ENCODE data around the gene TCP11L1. TPM values are rescaled to one million over a fixed set of nuclear protein-coding genes. Genes with fewer than 3 reads are reported as not detected.

The TCP11L1 gene
- total and polyA plus RNA-seq, 2 experiments from 2014 or later = 23.4 to 39.8 TPM

- Histone ChIP-seq H2AFZ (no peak overlapping the region), H3K79me2 (ENCODE audit: insufficient read depth) (no peaks in the 10 kb centered on the region), H3K36me3 (ENCODE audit: low read depth) (no peaks in the 10 kb centered on the region), H3K4me3 (no peak overlapping the region), H3K9me2 (ENCODE audit: insufficient read depth) (no peaks in the 10 kb centered on the region), H3F3A (ENCODE audit: insufficient read depth) (0 out of 2 replicates have a peak, but pooled peaks cover 2% of the 10 kb centered on the region), H4K20me1 (ENCODE audit: insufficient read depth) (no peaks in the 10 kb centered on the region), H3K9ac (no peak overlapping the region), H3K4me2 (ENCODE audit: unreplicated experiment) (no peak overlapping the region), H3K9me3 (ENCODE audit: low read depth) (no peaks in the 10 kb centered on the region), H3K4me1 (ENCODE audit: insufficient read depth) (peaks cover 6% of the 10 kb centered on the region), H3K27me3 (replicated peaks; ENCODE audit: insufficient read depth) (no peaks in the 10 kb centered on the region), H3K27ac (no peak overlapping the region)
- DNase-seq = no peak
- in situ Hi-C loops (cut with MboI) = no loop called here
- no peak for TF ChIP-seq EZH2 (IDR thresholded peaks at IDR 0.05; ENCODE audit: insufficient read depth, poor library complexity, severe bottlenecking)
- no peak for TF ChIP-seq EZH2phosphoT487 (IDR thresholded peaks at IDR 0.05; ENCODE audit: insufficient read depth, low read depth)
Observed at GRCh38 chr11:33006010-33006409, 33.4 kb upstream of the TCP11L1 start.

- Histone ChIP-seq H3F3A (ENCODE audit: insufficient read depth) (peaks cover 26% of the 10 kb centered on the region), H3K9me3 (ENCODE audit: low read depth) (no peaks in the 10 kb centered on the region), H3K36me3 (ENCODE audit: low read depth) (no peaks in the 10 kb centered on the region), H3K79me2 (ENCODE audit: insufficient read depth) (peaks cover 22% of the 10 kb centered on the region), H3K4me2 (ENCODE audit: unreplicated experiment) (no peak overlapping the region), H4K20me1 (ENCODE audit: insufficient read depth) (no peaks in the 10 kb centered on the region), H3K27me3 (replicated peaks; ENCODE audit: insufficient read depth) (no peaks in the 10 kb centered on the region), H3K4me1 (ENCODE audit: insufficient read depth) (peaks cover 27% of the 10 kb centered on the region), H3K9ac (no peak overlapping the region), H3K27ac (no peak overlapping the region), H3K9me2 (ENCODE audit: insufficient read depth) (no peaks in the 10 kb centered on the region), H2AFZ (no peak overlapping the region), H3K4me3 (no peak overlapping the region)
- DNase-seq = peak; percentile 13
- no peak for TF ChIP-seq EZH2 (IDR thresholded peaks at IDR 0.05; ENCODE audit: insufficient read depth, poor library complexity, severe bottlenecking)
- TF ChIP-seq EZH2phosphoT487 (IDR thresholded peaks at IDR 0.05; ENCODE audit: insufficient read depth, low read depth) = no peak
- in situ Hi-C loops (cut with MboI) = no loop called here
- WGBS, 2 experiments (ENCODE audit: low coverage in 1 of 2, low lambda C conversion rate in 2 of 2, missing lambda C conversion rate in 2 of 2) = 45 to 65% methylated on average over 1 of the region's 1 CpG
Observed at GRCh38 chr11:33013755-33014154, 25.6 kb upstream of the TCP11L1 start.

- Histone ChIP-seq H3K4me1 (ENCODE audit: insufficient read depth) (peaks cover 26% of the 10 kb centered on the region), H4K20me1 (ENCODE audit: insufficient read depth) (no peaks in the 10 kb centered on the region), H3K9me3 (ENCODE audit: low read depth) (no peaks in the 10 kb centered on the region), H3K4me2 (ENCODE audit: unreplicated experiment) (peak within 1 kb of the TSS; percentile 90), H2AFZ (peak within 1 kb of the TSS; percentile 93), H3F3A (ENCODE audit: insufficient read depth) (peaks cover 25% of the 10 kb centered on the region), H3K79me2 (ENCODE audit: insufficient read depth) (peaks cover 44% of the 10 kb centered on the region), H3K27me3 (replicated peaks; ENCODE audit: insufficient read depth) (no peaks in the 10 kb centered on the region), H3K36me3 (ENCODE audit: low read depth) (no peaks in the 10 kb centered on the region), H3K9ac (peak within 1 kb of the TSS; percentile 71), H3K4me3 (peak within 1 kb of the TSS; percentile 89), H3K27ac (peak within 1 kb of the TSS; percentile 51), H3K9me2 (ENCODE audit: insufficient read depth) (no peaks in the 10 kb centered on the region)
- DNase-seq = peak; percentile 96
- WGBS, 2 experiments (ENCODE audit: low coverage in 1 of 2, low lambda C conversion rate in 2 of 2, missing lambda C conversion rate in 2 of 2) = 1 to 2% methylated on average over 72 to 73 of the region's 89 CpGs
- in situ Hi-C loops (cut with MboI) = no loop called here
- TF ChIP-seq EZH2 (IDR thresholded peaks at IDR 0.05; ENCODE audit: insufficient read depth, poor library complexity, severe bottlenecking) (no peak), EZH2phosphoT487 (IDR thresholded peaks at IDR 0.05; ENCODE audit: insufficient read depth, low read depth) (no peak)
Observed at GRCh38 chr11:33015621-33016551, 23.5 kb upstream of the TCP11L1 start, which contains the start of gene DEPDC7. DEPDC7 (plus strand) TSS chr11:33015878; CDS start chr11:33015956, 78 bp downstream.

- Histone ChIP-seq H3K4me3 (peak overlapping the region; percentile 89), H3K9ac (peak overlapping the region; percentile 71), H3K36me3 (ENCODE audit: low read depth) (no peaks in the 10 kb centered on the region), H3K4me2 (ENCODE audit: unreplicated experiment) (peak overlapping the region; percentile 90), H3F3A (ENCODE audit: insufficient read depth) (peaks cover 18% of the 10 kb centered on the region), H3K4me1 (ENCODE audit: insufficient read depth) (peaks cover 19% of the 10 kb centered on the region), H4K20me1 (ENCODE audit: insufficient read depth) (no peaks in the 10 kb centered on the region), H3K9me3 (ENCODE audit: low read depth) (no peaks in the 10 kb centered on the region), H3K27me3 (replicated peaks; ENCODE audit: insufficient read depth) (no peaks in the 10 kb centered on the region), H2AFZ (peak overlapping the region; percentile 93), H3K79me2 (ENCODE audit: insufficient read depth) (peaks cover 46% of the 10 kb centered on the region), H3K27ac (peak overlapping the region; percentile 51), H3K9me2 (ENCODE audit: insufficient read depth) (no peaks in the 10 kb centered on the region)
- in situ Hi-C loops (cut with MboI) = no loop called here
- DNase-seq = peak; percentile 19
- 38 to 44% methylated on average over 4 of the region's 4 CpGs for WGBS, 2 experiments (ENCODE audit: low coverage in 1 of 2, low lambda C conversion rate in 2 of 2, missing lambda C conversion rate in 2 of 2)
- TF ChIP-seq EZH2phosphoT487 (IDR thresholded peaks at IDR 0.05; ENCODE audit: insufficient read depth, low read depth) = no peak
- TF ChIP-seq EZH2 (IDR thresholded peaks at IDR 0.05; ENCODE audit: insufficient read depth, poor library complexity, severe bottlenecking) = no peak
Observed at GRCh38 chr11:33016654-33017053, 22.7 kb upstream of the TCP11L1 start.
